GM21528 (cell line): ENCODE results near the gene CABP2.
"Not testable (repeated sequence)": the region's sequence is repeated elsewhere in the genome, so short reads cannot be mapped to it uniquely, and the experiment has no call there.

Experiments used
- ATAC-seq: cut with Tn5 transposase; IDR thresholded peaks from one replicate; pipeline ENCODE4 v1.9.1; 2021; ENCODE audit warnings: mild to moderate bottlenecking, moderate library complexity; ENCODE audit not compliant: unreplicated experiment, low FRiP score

The CABP2 gene

GRCh38 chr11:67496113-67496512, 27.1 kb downstream of the CABP2 start:
- no peak for ATAC-seq

GRCh38 chr11:67495234-67496005, 27.8 kb downstream of the CABP2 start:
- no peak for ATAC-seq

- ATAC-seq = no peak
These were observed 28.6 kb downstream of the CABP2 start for GRCh38 chr11:67494371-67495233.

- ATAC-seq = no peak
These were observed 29.5 kb downstream of the CABP2 start for GRCh38 chr11:67493548-67494370.

GRCh38 chr11:67492801-67493547, 30.3 kb downstream of the CABP2 start:
- no peak for ATAC-seq

- no peak for ATAC-seq
These were observed 31.0 kb downstream of the CABP2 start for GRCh38 chr11:67492069-67492727.

- ATAC-seq = no peak
These were observed 31.8 kb downstream of the CABP2 start for GRCh38 chr11:67491276-67492068.

- ATAC-seq = no peak
These were observed 32.5 kb downstream of the CABP2 start for GRCh38 chr11:67490727-67491065.

- ATAC-seq = no peak
These were observed 33.1 kb downstream of the CABP2 start for GRCh38 chr11:67489885-67490726.

- ATAC-seq = no peak
These were observed 33.9 kb downstream of the CABP2 start for GRCh38 chr11:67489203-67489884.

GRCh38 chr11:67486481-67487195, 36.6 kb downstream of the CABP2 start:
- ATAC-seq = no peak

- not testable (repeated sequence) for ATAC-seq
These were observed 37.3 kb downstream of the CABP2 start for GRCh38 chr11:67485873-67486361.

- no peak for ATAC-seq
These were observed 38.4 kb downstream of the CABP2 start for GRCh38 chr11:67484847-67485311.

GRCh38 chr11:67483831-67484665, 39.2 kb downstream of the CABP2 start:
- ATAC-seq = no peak
